Skeletal muscle satellite cell (primary cell): ENCODE measurements around the gene COL8A1.
A peak's percentile ranks its signal among the peaks of the same experiment; 100 is the strongest.

Source experiments
- H3K27me3 ChIP-seq: 2 replicates; pipeline ENCODE4 v1.7.0; 2013; ENCODE audit warnings: low read length; ENCODE audit not compliant: control insufficient read depth, insufficient read depth
- H3K36me3 ChIP-seq: 2 replicates; pipeline ENCODE4 v1.7.0; 2013; ENCODE audit warnings: mild to moderate bottlenecking, control low read depth, low read length; ENCODE audit not compliant: insufficient read depth
- H3K4me1 ChIP-seq: 2 replicates; pipeline ENCODE4 v1.7.0; 2013; ENCODE audit warnings: low read length; ENCODE audit not compliant: control insufficient read depth, insufficient read depth
- H3K4me2 ChIP-seq: 2 replicates; pipeline ENCODE4 v1.7.0; 2013; ENCODE audit warnings: mild to moderate bottlenecking, low read length
- H3K4me3 ChIP-seq: 2 replicates; pipeline ENCODE4 v1.7.0; 2013; ENCODE audit warnings: low read length
- H3K9ac ChIP-seq: 2 replicates; pipeline ENCODE4 v1.7.0; 2013; ENCODE audit warnings: mild to moderate bottlenecking, low read depth, low read length, moderate library complexity
- H3K9me3 ChIP-seq: replicated peaks from 2 replicates; pipeline ENCODE4 v1.7.0; 2013; ENCODE audit warnings: mild to moderate bottlenecking, control low read depth, low read length

COL8A1 gene

DNA sequence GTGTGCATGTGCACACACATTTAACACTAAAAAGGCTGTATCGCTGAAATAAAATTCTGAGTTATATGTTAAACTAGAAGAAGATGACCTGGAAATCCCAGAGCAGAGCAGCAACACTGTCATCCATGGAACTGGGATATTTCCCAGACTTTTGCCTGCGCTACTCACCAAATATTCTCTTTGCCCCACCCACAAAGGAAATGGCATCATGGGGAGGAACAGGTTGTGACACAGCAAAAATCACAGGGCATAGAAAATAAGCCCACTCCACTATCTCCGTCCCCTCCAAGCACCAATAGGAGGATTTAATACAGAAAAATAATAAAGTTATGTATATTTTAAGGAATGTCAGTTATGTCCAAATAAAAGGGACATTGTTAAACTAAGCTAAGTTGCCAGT, 71.7 kb downstream of the COL8A1 start:
- Histone ChIP-seq H3K36me3 (peaks cover 68% of the 10 kb centered on the region), H3K27me3 (no peaks in the 10 kb centered on the region), H3K9me3 (no peaks in the 10 kb centered on the region), H3K4me3 (no peak overlapping the region), H3K4me2 (no peak overlapping the region), H3K4me1 (peaks cover 37% of the 10 kb centered on the region), H3K9ac (no peak overlapping the region)

DNA sequence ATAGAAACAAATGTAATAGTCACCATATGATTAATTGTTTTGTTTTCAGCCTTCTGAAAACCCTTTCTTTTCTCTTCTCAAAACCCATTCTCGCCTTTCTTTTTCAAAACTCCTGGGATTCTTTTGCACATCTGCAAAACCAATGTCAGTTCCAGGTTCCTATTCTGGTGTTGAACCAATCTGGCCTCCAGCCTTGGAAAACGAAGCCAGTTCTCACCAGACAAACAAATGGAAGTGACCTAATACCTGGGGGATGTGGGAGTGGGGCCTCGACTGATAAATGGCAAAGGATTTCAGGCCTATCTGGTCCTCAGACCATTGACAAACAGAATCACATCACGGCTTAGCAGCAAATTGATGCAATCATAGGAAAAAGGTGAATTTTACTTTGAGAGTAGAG, 73.0 kb downstream of the COL8A1 start:
- no peaks in the 10 kb centered on the region for H3K27me3 ChIP-seq
- H3K4me1 ChIP-seq = peaks cover 42% of the 10 kb centered on the region
- no peak overlapping the region for H3K9ac ChIP-seq
- H3K36me3 ChIP-seq = peaks cover 61% of the 10 kb centered on the region
- no peak overlapping the region for H3K4me3 ChIP-seq
- H3K9me3 ChIP-seq = no peaks in the 10 kb centered on the region
- no peak overlapping the region for H3K4me2 ChIP-seq

DNA sequence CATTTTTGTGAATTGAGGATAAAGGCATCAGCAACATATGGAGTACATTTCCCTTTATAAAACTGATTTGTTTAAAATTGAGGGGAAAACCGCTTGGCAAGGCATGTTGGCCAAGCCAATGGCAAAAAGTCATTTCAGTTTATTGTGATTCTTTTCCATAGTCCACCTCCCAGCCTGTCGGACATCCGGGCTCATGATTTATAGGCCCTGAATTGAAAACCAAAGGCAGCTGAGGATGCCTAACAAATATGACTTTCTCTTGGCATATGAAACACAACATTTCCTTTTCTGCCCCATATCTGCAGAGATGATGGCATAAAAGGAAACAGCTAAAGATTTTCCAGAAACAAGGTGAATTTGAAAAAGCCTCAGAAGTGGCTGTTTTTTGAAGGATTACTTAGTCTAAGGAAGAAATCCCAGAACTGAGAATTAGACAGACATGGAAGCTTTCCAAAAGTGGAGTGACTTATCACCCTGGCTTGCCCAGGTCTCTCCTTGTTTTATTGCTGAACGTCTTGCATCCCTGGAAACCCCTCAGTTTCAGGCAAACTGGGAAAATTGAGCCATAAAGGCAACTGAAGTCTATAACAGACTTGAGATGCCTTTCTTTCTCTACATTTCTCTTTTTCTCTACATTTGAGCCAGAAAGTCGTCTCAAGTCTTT, 74.0 kb downstream of the COL8A1 start:
- Histone ChIP-seq H3K4me2 (no peak overlapping the region), H3K4me3 (no peak overlapping the region), H3K4me1 (peaks cover 50% of the 10 kb centered on the region), H3K9ac (no peak overlapping the region), H3K36me3 (peaks cover 51% of the 10 kb centered on the region), H3K9me3 (no peaks in the 10 kb centered on the region), H3K27me3 (no peaks in the 10 kb centered on the region)

DNA sequence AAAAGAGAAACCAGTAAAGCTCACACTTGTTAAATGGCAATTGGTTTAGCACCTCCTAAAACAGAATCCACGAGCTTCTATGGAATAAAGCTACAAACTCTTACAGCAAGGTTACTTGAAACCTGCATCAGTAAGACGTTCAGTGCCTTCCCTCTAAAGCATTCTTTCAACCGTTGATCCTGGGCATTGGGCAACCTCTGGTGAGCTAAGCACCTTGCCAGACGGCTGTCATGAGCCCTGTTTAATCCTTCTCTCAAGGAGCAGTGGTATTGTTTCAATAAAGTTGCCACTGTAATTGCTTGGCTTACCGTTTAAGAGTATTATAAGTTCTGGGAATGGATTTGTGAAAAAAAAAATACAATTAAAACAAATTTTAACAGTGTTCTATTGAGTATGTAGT, 75.0 kb downstream of the COL8A1 start:
- peaks cover 41% of the 10 kb centered on the region for H3K36me3 ChIP-seq
- H3K4me1 ChIP-seq = peaks cover 47% of the 10 kb centered on the region
- H3K27me3 ChIP-seq = no peaks in the 10 kb centered on the region
- H3K4me3 ChIP-seq = no peak overlapping the region
- no peak overlapping the region for H3K4me2 ChIP-seq
- no peaks in the 10 kb centered on the region for H3K9me3 ChIP-seq
- H3K9ac ChIP-seq = no peak overlapping the region

DNA sequence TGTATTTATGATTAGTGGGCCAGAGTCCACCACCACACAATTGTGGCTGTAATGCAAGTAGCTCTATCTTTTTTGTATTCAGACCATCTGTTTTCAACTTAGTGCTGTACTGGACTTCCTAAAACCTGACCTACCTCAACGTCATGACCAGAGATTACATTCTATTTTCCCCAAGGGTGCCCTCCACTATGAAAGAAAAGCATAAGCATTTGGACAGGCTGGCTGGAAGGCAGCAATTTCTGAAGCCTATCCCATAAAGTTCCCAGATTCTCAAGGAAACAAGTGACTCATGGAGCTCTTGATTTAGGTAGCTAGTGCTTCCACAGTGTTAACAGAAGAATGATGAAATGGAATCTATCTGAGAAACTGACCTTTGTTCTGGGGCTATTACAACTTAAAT, 75.8 kb downstream of the COL8A1 start:
- Histone ChIP-seq H3K9me3 (no peaks in the 10 kb centered on the region), H3K9ac (no peak overlapping the region), H3K27me3 (no peaks in the 10 kb centered on the region), H3K4me2 (no peak overlapping the region), H3K4me3 (no peak overlapping the region), H3K4me1 (peaks cover 44% of the 10 kb centered on the region), H3K36me3 (peaks cover 35% of the 10 kb centered on the region)

- Histone ChIP-seq H3K4me2 (no peak overlapping the region), H3K9ac (no peak overlapping the region), H3K4me3 (no peak overlapping the region), H3K9me3 (no peaks in the 10 kb centered on the region), H3K27me3 (no peaks in the 10 kb centered on the region), H3K36me3 (peaks cover 35% of the 10 kb centered on the region), H3K4me1 (peaks cover 48% of the 10 kb centered on the region)
Observed at GRCh38 chr3:99714575-99714974, 76.2 kb downstream of the COL8A1 start.

- no peaks in the 10 kb centered on the region for H3K9me3 ChIP-seq
- no peak overlapping the region for H3K4me2 ChIP-seq
- H3K9ac ChIP-seq = no peak overlapping the region
- H3K4me3 ChIP-seq = no peak overlapping the region
- peaks cover 48% of the 10 kb centered on the region for H3K4me1 ChIP-seq
- H3K36me3 ChIP-seq = peaks cover 23% of the 10 kb centered on the region
- H3K27me3 ChIP-seq = no peaks in the 10 kb centered on the region
Observed at GRCh38 chr3:99716463-99716995, 78.1 kb downstream of the COL8A1 start.

GRCh38 chr3:99720985-99721632, 82.7 kb downstream of the COL8A1 start:
- Histone ChIP-seq H3K27me3 (no peaks in the 10 kb centered on the region), H3K9ac (peak overlapping the region; percentile 10), H3K36me3 (peaks cover 5% of the 10 kb centered on the region), H3K4me3 (no peak overlapping the region), H3K4me2 (peak overlapping the region; percentile 21), H3K4me1 (peaks cover 58% of the 10 kb centered on the region), H3K9me3 (no peaks in the 10 kb centered on the region)

DNA sequence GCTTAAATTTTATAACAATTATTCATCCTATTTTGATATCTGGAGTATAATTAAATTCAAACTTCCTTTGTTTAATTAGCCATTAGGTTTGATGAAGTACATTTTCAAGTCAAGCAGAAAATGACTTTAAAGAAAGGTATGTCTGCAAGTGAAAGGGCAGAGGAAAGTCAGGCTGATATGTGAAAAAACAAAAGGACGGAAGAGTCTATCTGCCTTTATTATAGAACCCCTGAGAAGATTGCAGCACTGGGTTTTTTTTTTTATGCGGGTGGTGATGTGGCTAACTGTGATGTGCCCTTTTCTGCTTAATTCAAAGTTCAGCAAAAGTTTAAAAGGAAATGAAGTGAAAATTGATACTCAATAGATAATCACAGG, 83.2 kb downstream of the COL8A1 start:
- peaks cover 53% of the 10 kb centered on the region for H3K4me1 ChIP-seq
- no peak overlapping the region for H3K4me3 ChIP-seq
- H3K36me3 ChIP-seq = peaks cover 5% of the 10 kb centered on the region
- H3K9me3 ChIP-seq = no peaks in the 10 kb centered on the region
- peak overlapping the region; percentile 10 for H3K9ac ChIP-seq
- peak overlapping the region; percentile 21 for H3K4me2 ChIP-seq
- no peaks in the 10 kb centered on the region for H3K27me3 ChIP-seq

DNA sequence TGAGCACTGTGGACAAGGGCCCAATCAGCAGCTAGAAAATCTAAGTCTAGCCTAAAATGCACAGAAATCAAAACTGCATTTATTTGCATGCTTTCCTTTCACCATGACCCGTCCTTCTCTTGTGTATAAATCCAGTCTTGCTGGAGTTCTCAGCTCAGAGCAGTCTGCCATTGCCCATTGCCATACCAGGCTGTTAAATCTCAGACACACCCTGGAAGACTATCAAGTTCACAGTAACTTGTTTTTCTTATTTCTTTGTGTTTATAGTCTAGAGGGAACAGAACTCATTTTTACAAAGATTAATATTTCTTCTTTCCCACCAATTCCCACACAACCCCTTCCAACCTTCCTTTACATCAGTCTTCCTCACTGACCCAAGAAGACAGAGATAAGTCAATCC, 85.9 kb downstream of the COL8A1 start:
- peaks cover 3% of the 10 kb centered on the region for H3K36me3 ChIP-seq
- H3K4me1 ChIP-seq = peaks cover 42% of the 10 kb centered on the region
- no peaks in the 10 kb centered on the region for H3K27me3 ChIP-seq
- H3K9me3 ChIP-seq = no peaks in the 10 kb centered on the region
- no peak overlapping the region for H3K4me2 ChIP-seq
- no peak overlapping the region for H3K9ac ChIP-seq
- H3K4me3 ChIP-seq = no peak overlapping the region

DNA sequence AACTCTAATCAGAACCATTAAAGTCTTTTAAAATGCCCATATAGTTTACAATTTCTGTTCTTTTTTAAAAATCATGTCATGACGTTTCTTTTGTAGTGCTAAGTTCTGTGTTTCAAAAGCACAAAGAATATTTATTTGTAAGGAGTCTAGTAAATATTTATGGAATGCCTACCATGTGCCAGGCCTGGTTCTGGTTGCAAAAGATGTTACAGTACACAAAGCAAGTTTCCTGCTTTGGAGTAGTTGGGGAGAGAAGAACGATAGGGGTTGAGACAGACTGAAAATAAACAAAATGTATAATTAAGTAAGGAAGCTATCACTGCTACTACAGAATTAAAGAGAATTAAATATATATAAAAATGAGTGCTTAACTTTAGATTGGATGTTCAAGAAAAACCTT, 92.5 kb downstream of the COL8A1 start:
- Histone ChIP-seq H3K4me1 (peaks cover 9% of the 10 kb centered on the region), H3K4me2 (no peak overlapping the region)

DNA sequence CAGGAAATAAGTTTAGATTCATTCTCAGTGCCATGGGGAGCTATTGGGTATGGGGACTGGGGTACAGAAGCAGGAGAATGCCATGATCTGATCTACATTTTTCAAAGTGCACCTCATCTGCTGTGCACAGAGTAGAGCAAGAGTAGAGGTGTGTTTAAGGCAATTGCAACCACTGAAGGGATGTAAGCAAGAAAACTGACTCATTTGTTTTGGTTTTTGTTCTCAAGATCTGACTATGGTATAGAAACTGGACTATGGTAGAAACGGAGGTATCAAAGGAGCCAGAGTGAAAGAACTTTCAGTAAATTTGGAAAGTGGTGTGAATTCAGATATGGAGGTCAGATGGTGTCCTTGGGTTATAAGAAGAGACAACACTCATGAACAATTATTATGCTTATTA, 93.1 kb downstream of the COL8A1 start:
- peaks cover 17% of the 10 kb centered on the region for H3K36me3 ChIP-seq
- no peaks in the 10 kb centered on the region for H3K9me3 ChIP-seq
- no peaks in the 10 kb centered on the region for H3K27me3 ChIP-seq
- H3K4me1 ChIP-seq = peaks cover 9% of the 10 kb centered on the region
- no peak overlapping the region for H3K9ac ChIP-seq
- no peak overlapping the region for H3K4me3 ChIP-seq
- H3K4me2 ChIP-seq = no peak overlapping the region

More for the DNA sequence above, 92.5 kb downstream of the COL8A1 start:
- Histone ChIP-seq H3K9ac (no peak overlapping the region), H3K9me3 (no peaks in the 10 kb centered on the region), H3K4me3 (no peak overlapping the region), H3K36me3 (peaks cover 17% of the 10 kb centered on the region), H3K27me3 (no peaks in the 10 kb centered on the region)
